Measurements from ENCODE around the gene PARL.
"Not testable (repeated sequence)": the region's sequence is repeated elsewhere in the genome, so short reads cannot be mapped to it uniquely, and the experiment has no call there.

PARL gene

DNA sequence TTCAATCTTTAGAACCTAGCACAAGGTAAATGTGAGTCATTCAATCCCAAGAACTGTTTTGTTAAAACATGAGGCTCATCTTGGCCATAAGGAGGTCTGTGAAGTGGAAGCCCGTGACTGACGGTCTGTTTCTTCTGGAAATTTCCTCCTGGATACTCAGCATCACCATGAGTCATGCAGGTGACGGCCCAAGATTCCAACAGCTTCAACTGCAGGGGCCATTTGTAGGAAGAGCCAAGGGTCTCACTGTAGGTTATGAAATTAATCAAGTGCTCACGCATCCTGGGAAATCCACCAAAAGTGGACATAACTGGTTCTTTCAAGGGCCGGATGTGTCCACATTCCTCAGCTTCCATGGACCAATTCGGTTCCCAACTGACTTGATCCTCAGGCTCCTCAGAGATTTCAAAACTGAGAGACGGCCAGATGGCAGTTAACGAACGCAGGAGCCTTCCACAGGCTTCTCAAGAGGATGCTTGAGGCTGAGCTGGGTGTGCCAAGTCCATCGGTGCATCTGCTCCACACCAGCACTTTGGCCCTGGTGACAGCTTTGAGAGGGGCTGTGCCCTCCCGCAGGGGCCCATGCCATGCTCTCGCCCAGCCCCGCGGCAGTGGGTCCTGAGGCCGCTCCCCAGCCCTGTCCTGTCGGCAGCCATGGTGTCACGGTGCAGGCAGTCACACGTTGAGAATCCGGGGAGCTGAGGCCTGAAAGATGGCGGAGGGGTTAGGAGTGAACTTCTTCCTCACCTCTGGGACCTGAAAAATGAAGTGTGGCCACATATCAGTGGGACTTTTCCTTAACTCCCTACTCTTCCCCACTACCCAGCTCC lies 67.8 kb downstream of the PARL start:
- DNase-seq, result no peak

DNA sequence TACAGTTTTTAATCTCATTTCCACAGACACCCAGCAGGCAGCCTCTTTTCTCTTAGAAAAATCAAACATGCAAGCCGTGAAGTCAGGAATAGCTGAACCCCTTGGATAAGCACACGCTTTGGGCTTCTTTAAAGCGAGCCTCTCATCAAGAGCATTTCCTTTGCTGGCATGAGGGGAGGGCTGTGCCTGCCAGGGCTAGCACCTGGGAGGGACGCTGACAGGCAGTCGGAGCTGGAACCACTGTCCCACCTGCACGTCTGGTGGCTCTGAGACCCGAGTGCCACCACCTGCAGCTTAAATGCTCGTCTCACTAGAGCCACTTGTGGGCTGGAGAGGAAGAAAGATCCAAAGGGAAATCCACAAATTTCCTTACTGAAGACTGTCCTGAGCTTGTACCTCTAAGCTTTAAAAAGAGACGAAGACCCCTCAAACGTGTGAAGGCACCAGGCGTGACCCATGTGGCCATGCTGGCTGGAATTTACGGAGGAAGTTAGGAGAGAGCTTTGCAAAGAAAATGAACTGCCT lies 68.7 kb downstream of the PARL start:
- DNase-seq, result no peak

DNA sequence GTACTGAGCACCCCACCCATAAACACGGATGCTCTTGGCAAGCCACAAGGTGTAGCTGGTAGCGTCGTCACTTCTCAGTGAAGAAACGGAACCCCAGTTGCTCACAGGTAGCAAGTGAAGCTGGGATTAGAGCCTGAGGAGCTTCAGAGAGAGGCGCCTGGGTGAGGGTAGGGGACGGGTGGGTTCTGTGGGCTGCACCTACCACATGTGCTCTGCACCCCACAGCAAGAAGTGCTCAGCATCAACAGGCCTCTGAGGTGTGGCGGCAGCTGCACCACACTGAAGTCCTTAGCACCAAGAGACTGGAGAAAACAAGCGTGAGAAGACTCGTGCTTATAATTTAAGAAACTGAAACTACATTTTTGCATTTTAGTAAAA lies 69.1 kb downstream of the PARL start:
- no peak for DNase-seq

DNA sequence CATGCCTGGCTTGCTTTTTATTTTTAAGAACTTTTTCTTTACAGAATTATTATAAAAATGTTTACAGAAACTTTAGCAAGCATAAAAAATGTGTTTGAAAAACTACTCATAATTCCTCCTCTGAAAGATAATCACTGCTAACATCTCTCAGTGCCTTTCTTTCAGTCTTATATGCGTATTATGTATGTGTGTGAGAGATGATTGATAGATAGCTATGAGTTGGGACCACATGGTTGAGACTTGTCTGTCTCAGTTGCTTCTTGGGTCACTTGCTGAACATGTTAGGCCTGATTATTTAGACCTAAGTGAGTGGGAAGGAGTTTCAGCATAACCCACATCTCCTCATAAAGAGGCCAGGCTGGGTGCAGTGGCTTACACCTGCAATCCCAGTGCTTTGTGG lies 70.4 kb downstream of the PARL start:
- no peak for DNase-seq

DNA sequence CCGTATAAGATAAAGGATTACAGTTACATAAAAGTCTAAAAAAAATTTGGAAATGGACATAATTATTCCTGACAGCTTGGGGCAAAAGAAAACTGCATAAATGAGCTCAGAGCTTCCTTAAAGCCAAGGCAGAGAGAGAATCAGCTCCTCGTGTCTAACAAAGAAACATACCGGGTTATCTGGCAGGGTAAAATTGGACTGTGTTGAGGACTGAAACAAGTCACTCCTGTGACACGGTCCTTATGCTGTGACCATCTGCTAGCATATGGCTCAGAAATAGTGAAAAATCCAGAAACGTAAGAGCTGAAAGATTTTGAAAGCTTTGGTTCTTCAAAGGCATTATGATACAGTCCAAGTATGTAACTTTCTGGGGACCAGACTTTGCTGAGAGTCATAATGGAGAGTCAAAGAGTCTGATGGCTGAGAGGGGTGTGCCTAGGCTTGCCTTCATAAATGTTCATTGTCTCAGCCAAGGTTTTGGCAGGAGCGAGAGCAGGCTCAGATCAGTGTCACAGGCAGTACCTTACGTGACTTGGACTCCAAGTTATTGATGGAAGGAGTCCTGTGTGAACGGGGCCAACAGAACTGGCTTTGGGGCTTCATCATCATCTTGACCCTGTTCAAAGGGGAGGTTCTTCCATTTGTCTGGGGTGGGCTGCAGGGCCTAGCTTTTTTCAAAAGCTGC lies 71.8 kb downstream of the PARL start:
- DNase-seq, result no peak

DNA sequence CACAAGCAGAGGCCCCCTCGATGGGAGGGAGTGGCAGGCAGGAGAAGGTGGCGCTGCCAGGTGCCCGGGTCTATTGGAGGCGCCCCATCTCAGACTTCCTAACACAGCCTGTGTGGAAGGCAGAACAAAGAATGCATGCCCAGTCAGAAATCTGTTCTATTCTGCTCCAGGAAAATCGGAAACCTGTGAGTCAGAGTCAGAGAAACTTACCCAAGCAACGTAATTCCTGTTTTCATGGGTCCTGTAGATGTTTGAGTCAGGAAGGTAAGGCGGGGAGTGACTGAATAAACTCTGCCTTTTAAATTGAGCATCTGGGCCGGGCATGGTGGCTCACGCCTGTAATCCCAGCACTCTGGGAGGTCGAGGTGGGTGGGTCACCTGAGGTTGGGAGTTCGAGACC lies 73.0 kb downstream of the PARL start:
- DNase-seq, result no peak

DNA sequence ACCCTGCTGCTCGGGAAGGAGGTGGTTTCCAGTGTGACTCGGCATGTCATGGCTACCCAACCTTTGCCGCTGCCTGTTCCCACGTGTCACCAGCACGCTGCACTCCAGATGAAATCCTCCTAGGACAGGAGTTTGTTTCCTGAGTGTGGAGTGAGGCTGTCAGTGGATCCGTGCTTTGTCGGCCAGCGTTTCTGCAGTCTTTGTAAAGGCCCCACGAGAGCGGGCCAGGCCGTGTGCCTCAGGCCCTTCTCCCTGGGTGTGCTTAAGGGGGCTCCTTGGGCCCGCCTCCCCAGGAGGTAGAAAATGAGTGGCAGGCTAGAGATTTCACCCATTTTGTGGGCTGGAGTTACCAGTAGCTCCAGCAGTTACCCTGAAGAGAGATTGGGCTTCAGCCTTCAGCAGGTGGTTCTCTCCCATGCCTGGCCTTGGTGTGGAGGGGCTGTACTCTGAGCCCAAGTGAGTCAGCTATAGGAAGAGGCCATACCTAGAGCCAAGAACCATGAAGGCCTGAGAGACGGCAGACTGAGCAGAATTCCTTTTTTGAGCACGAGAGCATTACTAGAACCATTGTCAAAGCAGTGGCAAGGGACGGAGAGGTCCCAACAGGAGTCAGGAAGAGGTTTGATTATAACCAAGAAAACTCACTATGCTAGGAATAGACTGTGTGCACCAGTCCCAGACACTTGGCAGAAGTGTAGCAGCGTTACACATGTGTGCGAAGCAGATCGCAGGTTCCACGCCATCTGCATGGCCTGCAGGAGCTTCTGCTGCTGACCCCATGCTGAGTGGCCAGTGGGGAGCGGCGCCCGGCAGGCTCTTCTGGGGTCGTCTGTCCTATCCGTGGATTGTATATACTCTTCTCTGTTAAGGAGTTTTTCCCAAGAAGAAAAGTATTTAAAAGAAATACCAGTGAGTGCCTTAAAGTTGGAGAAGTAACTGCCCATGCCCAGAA lies 73.8 kb downstream of the PARL start:
- DNase-seq, result no peak

DNA sequence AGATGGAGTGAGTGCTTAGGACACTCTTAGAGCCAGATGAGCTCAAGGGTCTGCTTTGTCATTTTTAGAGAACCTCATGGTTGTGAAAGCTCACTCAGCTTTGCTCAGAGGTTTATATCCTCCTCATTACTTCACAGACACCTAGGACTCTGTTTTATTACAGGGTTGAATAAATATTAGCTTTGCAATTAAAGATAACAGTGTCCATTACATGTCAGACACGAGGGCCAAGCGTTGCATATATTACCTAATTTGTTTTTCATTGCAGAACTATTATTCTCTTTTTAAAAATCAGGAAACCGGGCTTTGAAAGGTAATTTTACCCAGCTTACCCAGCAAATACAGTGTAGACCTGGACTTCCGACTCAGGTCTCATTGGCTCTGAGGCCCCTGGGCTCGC lies 75.4 kb downstream of the PARL start:
- DNase-seq, result no peak

DNA sequence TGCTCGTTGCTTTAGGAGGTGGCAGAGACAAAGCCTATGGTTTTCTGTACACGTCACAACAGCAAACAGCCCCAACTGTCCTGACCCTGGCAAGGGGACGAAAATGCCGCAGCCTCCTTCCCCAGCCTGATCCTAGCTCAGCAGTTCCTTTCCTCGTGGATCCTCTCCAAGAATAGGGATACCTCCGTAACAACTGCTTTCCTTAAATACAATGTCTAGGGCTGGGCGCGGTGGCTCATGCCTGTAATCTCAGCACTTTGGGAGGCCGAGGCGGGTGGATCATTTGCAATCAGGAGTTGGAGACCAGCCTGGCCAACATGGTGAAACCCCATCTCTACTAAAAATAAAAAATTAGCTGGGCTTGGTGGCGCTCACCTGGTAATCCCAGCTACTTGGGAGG lies 76.3 kb downstream of the PARL start:
- no peak for DNase-seq

DNA sequence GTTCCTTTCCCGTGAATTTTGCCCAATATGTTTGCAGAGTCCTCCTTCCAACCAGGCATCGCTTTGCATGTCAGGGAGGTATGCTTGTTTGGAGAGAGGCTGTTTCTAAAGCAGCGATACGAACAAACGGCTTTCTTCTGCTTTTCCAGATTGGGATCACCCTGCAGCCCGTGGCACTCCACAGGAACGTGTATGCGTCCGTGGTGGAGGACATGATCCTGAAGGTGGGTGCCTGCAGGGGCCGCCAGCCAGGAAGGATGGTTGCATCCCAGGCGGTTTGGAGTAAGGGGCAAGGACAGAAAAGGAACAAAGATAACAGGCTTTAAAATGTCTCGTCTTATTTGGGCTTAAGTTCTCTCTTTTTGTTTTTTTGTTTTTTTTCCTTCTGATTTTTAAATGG lies 76.8 kb downstream of the PARL start:
- no peak for DNase-seq

DNA sequence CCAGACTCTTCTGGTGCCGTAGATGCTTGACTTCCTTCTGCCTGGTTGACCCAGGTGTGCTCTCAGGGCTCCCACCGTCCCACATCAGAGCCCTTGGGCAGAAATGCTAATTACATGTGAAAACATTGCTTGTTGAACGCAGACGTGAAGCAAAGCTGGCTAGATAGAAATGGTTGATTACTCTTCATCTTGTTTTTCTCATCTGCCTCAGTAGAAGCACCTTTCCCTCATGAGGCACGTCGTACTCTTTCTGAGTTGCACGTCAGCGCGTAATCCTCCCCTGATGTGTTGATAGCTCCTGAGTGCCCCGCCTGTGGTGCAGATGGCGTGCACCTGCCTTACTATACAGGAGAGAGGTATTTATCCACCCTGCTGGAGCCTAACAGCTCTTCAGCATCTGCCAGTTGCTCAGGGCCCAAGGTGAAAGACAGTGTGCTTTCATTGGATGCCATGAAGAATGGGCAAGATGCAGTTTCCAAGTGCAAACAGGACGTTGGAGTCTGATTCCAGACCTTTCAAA lies 77.4 kb downstream of the PARL start:
- DNase-seq, result no peak

DNA sequence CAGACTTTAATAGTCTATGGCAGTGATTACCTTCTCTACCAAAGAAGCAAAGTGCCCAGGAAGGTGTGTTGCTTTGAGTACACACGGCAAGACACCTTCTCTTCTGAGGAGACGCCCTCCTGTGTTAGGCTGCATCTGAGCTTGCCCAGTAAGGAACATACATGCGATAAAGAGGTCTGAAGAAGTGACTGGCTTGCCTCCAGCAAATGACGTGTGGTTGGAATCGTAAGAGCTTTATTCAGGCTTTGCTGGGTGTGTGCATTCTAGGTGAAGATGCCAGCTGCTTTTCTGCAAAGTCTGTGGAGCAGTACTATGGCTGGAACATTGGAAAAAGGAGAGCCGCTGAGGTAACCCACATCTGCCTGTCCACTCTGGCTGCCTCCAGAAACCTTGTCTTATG lies 81.7 kb downstream of the PARL start:
- no peak for DNase-seq

DNA sequence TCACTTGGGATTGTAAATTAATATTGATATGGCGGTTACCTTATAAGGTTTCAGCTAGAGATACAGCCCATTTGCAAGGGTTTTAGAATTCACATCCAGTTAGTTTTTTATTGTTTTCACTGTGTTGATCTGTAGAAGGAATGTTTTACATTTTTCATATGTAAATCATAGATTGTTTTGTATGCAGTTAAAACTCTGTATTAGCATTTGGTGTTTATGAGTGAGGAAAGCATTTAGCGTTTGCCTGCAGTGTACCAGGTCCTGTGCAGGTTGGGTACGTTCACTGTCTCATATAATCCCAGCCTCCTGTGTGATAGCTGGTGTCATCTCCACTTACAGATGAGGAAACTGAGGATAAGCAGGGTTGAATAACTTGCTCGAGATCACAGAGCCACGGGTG lies 83.1 kb downstream of the PARL start:
- DNase-seq, result no peak

DNA sequence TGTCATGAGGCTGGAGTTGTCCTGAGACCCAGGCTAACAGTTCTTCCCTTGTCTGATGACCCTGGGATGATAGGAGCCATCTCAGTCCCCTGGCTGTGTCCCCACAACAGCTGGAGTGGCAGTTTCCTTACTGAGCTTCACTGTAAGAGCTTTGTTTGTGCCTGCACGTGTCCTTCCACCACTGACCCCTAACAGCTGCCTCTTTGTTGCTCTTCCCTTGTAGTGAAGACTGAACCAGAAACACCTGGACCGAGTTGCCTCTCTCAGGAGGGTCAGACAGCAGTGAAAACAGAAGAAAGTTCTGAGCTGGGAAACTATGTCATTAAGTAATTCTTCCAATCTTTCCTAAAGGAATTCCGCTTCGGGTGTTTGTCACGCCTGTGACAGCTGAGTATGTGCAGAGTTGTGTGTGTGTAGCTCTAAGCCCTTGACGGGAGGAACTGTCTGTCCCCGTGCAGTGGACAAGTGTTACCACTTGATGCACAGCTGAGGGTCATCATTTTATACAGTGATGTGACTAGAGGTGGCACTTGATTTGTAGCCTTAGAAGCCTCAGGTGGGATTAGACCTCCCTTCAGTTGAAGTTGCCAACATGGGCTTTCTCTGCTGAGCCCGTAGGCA lies 84.3 kb downstream of the PARL start:
- no peak for DNase-seq

DNA sequence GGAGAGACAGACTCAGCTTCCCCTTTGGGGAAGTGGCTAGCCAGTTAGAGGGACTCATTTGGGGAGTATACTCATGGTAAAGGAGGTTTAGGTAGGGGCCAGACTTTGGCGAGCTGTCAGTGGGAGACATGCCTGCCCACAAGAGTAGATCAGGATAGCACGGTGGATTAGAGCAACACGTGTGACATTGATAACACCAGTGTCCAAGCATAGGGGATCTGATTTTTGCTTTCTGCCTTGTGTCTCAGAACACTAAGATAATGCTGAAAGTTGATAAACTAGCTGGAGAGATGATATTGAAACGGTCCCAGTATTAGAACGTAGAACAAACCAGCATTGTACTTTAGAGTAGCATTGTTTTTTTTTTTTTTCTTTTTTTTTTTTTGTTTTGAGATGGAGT lies 85.2 kb downstream of the PARL start:
- no peak for DNase-seq

DNA sequence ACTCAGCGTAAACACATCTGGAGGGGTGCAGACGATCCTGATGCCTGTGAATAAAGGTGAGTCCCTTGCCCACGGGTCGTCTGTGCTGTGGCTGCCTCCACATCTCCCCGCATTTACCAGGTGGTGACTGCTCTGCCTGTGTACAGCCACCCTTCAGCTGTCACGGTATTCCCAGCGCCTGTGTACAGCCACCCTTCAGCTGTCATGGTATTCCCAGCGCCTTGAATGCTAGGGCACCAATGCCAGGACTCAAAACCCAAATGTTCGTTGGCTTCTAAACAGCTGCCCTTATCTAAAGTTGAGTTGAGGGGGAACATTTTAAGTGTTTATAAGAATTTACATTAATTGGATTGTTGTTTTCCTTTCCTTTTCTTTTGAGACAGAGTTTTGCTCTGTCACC lies 86.7 kb downstream of the PARL start:
- no peak for DNase-seq

DNA sequence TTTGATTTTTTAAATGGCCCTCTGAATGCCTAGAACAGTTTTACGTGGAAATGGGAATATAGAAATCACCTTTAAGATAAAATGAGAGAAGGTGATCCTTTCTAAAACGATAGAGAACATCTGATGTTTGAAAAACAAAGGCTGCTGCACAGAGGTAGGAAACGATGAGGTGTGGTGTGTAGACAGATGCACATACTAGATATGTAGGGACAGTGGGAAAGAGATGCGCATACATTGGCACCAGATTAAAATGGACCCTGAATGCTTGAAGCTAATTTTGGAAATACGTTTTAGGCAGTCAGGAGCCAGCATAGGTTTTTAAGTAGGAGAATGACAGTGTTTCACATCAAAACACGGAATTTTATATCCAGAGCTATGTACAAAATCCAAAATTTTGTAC lies 88.3 kb downstream of the PARL start:
- no peak for DNase-seq

DNA sequence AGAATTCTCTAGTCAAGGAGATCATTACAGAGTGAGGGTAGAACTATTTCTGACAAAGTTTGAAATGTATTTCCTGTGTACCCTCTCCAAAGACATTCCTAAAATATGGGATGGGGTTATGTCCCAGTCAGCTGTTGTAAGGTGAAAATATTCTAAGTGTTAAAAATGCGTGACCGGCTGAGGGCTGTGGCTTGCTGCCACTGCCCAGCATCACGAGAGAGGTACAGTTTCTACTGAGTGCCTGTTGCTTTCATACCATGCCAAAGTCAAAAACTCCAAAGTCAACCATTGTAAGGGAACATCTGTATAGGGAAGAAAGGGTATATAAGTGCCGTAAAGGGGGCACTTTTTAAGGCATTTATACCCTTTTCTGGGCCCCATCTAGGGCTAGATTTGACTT lies 90.2 kb downstream of the PARL start:
- DNase-seq, result no peak

DNA sequence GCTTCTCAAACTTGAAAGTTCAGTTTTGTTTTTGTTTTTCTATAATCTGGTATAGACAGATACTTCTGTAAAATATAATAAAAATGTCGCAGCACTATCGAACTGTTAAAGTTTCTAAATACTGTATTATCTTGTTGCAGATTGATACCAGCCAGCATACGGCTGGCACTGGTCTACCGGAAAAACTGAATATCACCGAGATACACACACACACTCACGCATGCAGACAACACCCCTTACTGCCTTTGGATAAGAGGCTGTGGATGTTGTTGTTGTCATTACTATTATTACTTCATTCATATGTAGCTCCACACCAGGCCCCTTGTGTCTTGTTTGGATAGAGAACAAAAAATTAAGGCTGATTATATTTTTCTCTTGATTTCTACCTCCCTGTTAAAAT lies 91.7 kb downstream of the PARL start:
- no peak for DNase-seq

DNA sequence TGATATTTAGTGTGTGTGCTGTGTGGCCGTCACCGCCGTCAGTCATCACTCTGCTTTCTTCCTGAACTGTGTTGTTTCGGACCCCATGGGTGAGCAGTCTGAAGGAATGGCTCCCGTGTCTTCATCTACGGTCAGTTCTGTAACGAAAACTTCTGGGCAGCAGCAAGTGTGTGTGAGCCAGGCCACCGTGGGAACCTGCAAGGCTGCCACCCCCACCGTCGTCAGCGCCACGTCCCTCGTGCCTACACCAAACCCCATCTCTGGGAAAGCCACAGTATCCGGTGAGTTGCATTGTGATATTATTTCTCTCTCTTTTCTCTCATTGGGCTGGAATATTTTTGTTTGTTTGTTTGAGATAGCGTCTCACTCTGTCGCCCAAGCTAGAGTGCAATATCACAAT lies 94.0 kb downstream of the PARL start:
- DNase-seq, result no peak

DNA sequence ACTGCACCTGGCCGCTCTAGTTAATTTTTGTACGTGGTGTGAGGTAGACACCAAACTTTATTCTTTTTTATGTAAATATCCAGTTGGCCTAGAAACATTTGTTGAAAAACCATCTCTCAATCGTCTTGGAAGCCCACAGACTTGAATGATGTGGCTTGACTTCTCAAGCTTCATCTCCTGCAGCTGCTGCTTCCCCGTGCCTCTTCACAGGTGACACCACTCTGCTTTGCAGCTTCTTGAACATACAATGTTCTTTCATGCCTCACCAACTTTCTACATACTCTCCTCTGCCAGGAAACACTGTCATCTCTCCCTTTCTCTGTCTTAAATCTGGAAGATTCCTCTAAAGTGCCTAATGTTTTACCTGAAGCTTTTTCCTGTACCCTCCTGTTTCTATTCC lies 94.9 kb downstream of the PARL start:
- no peak for DNase-seq

DNA sequence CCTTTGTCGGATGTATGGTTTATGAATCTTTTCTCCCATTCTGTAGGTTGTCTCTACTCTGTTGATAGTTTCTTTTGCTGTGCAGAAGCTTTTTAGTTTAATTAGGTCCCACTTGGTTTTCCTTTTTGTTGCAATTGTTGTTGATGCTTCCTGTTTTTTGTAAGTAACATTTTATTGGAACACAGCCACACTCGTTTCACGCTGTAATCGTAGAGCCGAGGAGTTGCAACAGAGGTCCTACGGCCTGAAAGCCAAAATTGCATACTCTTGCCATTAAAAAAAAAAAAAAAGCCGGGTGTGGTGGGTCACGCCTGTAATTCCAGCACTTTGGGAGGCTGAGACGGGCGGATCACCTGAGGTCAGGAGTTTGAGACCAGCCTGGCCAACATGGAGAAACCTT lies 100.2 kb downstream of the PARL start:
- not testable (repeated sequence) for DNase-seq
